ENCODE measurements around the gene UAP1L1.

DNA sequence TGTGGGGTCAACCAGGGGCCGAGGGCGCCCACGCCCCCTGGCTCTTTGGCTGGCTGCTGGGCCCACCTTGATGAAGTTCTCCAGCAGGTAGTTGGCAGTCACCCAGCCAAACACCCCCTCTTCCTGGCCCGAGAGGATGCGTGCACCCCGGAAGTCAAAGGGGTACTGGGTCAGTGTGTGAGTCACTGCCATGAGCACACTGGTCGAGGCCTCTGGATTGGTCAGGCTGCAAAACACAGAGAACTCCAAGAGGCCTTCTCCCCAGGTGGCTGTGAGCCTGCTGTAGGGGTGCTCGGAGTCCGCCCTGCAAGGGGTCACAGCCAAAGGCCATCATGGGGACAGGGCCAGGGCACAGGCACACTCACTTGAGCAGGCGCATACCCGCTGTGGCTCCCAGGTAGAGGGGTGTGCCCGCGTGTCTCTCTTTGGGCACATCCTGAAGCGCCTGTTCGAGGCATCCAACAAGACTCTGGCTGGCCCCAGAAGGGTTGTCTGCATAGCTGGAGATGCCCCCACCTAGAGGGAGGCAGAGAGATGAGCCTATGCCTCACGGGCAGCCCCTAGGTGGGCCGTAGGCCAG, 26.1 kb upstream of the UAP1L1 start:
- TF ChIP-seq, protein P1, sequence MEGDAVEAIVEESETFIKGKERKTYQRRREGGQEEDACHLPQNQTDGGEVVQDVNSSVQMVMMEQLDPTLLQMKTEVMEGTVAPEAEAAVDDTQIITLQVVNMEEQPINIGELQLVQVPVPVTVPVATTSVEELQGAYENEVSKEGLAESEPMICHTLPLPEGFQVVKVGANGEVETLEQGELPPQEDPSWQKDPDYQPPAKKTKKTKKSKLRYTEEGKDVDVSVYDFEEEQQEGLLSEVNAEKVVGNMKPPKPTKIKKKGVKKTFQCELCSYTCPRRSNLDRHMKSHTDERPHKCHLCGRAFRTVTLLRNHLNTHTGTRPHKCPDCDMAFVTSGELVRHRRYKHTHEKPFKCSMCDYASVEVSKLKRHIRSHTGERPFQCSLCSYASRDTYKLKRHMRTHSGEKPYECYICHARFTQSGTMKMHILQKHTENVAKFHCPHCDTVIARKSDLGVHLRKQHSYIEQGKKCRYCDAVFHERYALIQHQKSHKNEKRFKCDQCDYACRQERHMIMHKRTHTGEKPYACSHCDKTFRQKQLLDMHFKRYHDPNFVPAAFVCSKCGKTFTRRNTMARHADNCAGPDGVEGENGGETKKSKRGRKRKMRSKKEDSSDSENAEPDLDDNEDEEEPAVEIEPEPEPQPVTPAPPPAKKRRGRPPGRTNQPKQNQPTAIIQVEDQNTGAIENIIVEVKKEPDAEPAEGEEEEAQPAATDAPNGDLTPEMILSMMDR (IDR thresholded peaks at IDR 0.05): no peak
- no peak for TF ChIP-seq POLR2A (IDR thresholded peaks at IDR 0.05)
- TF ChIP-seq POLR2AphosphoS5 (IDR thresholded peaks at IDR 0.05): no peak

All from upper lobe of left lung (tissue), 4 donors.